H1 (cell line): Measurements from ENCODE around the gene NEB.

Experiments
- CEBPB ChIP-seq: IDR thresholded peaks from 2 replicates; pipeline ENCODE4 v1.6.1; 2012; ENCODE audit warnings: low read depth, low read length
- EZH2 ChIP-seq: fragments of 200-600 bp; sonication (generic); IDR thresholded peaks from 2 replicates; pipeline ENCODE4 v1.7.1; 2012; ENCODE audit warnings: low read depth, mild to moderate bottlenecking, moderate library complexity, low read length, inconsistent platforms; ENCODE audit not compliant: severe bottlenecking
- GABPA ChIP-seq: IDR thresholded peaks from 2 replicates; pipeline ENCODE4 v1.6.1; 2011; ENCODE audit warnings: mild to moderate bottlenecking, low read length, moderate library complexity, borderline replicate concordance; ENCODE audit not compliant: insufficient read depth
- POLR2A ChIP-seq, 2 experiments: IDR thresholded peaks; 1 replicate in 1 of 2; 2 replicates in 1 of 2; pipeline ENCODE4 v1.6.1; 2011; ENCODE audit warnings: low read depth in 2 of 2, low read length in 2 of 2, mild to moderate bottlenecking in 2 of 2; ENCODE audit errors: control extremely low read depth in 1 of 2
- RXRA ChIP-seq: IDR thresholded peaks from 2 replicates; pipeline ENCODE4 v1.6.1; 2011; ENCODE audit warnings: low read depth, mild to moderate bottlenecking, low read length, moderate library complexity; ENCODE audit not compliant: insufficient read depth
- SIN3A ChIP-seq, 2 experiments: IDR thresholded peaks in 1 of 2; conservative IDR thresholded peaks in 1 of 2; 2 replicates each; pipeline ENCODE4 v1.6.1; 2011 to 2012; ENCODE audit warnings: low read length in 2 of 2, improper control_type of control experiment in 1 of 2, low read depth in 1 of 2, mild to moderate bottlenecking in 1 of 2
- SP2 ChIP-seq: IDR thresholded peaks from 2 replicates; pipeline ENCODE4 v1.6.1; 2012; ENCODE audit warnings: mild to moderate bottlenecking, low read length, inconsistent platforms
- TBP ChIP-seq: IDR thresholded peaks from 2 replicates; pipeline ENCODE4 v1.6.1; 2011; ENCODE audit warnings: low read depth, low read length, improper control_type of control experiment
- TF ChIP-seq, protein P1 (sequence below), 3 experiments: IDR thresholded peaks; 1 replicate in 2 of 3; 2 replicates in 1 of 3; pipeline versions ENCODE4 v1.5.1 to v1.6.1; 2011; ENCODE audit warnings: low read length in 3 of 3, mild to moderate bottlenecking in 3 of 3, inconsistent platforms in 2 of 3, low read depth in 1 of 3, moderate library complexity in 1 of 3; ENCODE audit not compliant: insufficient read depth in 1 of 3; ENCODE audit errors: control extremely low read depth in 1 of 3
- TF ChIP-seq, protein P2 (sequence below): IDR thresholded peaks from 2 replicates; pipeline ENCODE4 v1.6.1; 2012; ENCODE audit warnings: inconsistent platforms

DNA sequence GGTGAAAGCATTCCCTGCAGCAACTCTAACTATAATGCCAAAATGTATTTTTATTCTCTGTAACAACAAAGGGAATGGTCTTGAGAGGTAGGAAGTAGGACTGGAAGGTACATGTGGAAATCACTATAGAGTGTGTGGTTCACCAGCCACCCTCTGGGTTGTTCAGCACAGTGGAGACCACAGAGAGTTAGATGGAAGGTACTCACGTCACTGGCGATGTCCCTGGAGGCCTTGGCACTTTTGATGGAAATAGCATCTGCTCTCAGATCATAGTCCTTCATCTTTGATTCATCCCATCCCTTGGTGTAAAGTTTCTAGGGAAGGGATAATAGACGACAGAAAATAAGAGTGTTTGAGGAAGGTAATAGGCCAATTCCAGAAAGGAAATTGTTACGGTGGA is 124.0 kb downstream of the NEB start:
- TF ChIP-seq EZH2 (no peak), RXRA (no peak), POLR2A (IDR thresholded peaks at IDR 0.05; ENCODE audit: control extremely low read depth in 1 of 2, low read depth in 2 of 2, low read length in 2 of 2) (no peak), TBP (no peak), CEBPB (no peak), SP2 (no peak), SIN3A (conservative IDR thresholded peaks at IDR 0.05 in 1 of 2, IDR thresholded peaks at IDR 0.05 in 1 of 2; ENCODE audit: low read depth in 1 of 2, low read length in 2 of 2) (no peak), GABPA (no peak)
- TF ChIP-seq, protein P1, sequence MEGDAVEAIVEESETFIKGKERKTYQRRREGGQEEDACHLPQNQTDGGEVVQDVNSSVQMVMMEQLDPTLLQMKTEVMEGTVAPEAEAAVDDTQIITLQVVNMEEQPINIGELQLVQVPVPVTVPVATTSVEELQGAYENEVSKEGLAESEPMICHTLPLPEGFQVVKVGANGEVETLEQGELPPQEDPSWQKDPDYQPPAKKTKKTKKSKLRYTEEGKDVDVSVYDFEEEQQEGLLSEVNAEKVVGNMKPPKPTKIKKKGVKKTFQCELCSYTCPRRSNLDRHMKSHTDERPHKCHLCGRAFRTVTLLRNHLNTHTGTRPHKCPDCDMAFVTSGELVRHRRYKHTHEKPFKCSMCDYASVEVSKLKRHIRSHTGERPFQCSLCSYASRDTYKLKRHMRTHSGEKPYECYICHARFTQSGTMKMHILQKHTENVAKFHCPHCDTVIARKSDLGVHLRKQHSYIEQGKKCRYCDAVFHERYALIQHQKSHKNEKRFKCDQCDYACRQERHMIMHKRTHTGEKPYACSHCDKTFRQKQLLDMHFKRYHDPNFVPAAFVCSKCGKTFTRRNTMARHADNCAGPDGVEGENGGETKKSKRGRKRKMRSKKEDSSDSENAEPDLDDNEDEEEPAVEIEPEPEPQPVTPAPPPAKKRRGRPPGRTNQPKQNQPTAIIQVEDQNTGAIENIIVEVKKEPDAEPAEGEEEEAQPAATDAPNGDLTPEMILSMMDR (IDR thresholded peaks at IDR 0.05; ENCODE audit: control extremely low read depth in 1 of 3, insufficient read depth in 1 of 3, low read depth in 1 of 3, low read length in 3 of 3), result no peak
- TF ChIP-seq, protein P2, sequence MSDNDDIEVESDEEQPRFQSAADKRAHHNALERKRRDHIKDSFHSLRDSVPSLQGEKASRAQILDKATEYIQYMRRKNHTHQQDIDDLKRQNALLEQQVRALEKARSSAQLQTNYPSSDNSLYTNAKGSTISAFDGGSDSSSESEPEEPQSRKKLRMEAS, result no peak
